ENCODE measurements around the gene EXOSC7. TPM values are rescaled to one million over a fixed set of nuclear protein-coding genes. Genes with fewer than 3 reads are reported as not detected.

EXOSC7 gene
- total and polyA plus RNA-seq, 10 of the 15 experiments (the other 5 are each of a cell fraction or from before 2014, with no cell fraction given), result 58.0 to 193 (median 82.9) TPM

GRCh38 chr3:45048244-45048643, 72.2 kb downstream of the EXOSC7 start:
- Histone ChIP-seq H3K79me2 (ENCODE audit: control insufficient read depth, insufficient read depth, low read length) (no peaks in the 10 kb centered on the region), H3K4me2 (ENCODE audit: control insufficient read depth, insufficient read depth) (no peak overlapping the region), H3K27ac (ENCODE audit: control insufficient read depth, insufficient read depth) (no peak overlapping the region), H3K27me3 (replicated peaks in 1 of 2; ENCODE audit: control insufficient read depth in 2 of 2, insufficient read depth in 2 of 2, low read length in 1 of 2) (no peaks in the 10 kb centered on the region), H3K4me3 (no peak overlapping the region), H4K20me1 (ENCODE audit: control insufficient read depth, insufficient read depth) (no peaks in the 10 kb centered on the region), H3K4me1 (ENCODE audit: control insufficient read depth, insufficient read depth, low read length) (no peaks in the 10 kb centered on the region), H2AFZ (ENCODE audit: control insufficient read depth, low read depth, low read length) (no peak overlapping the region), H3K36me3 (ENCODE audit: control insufficient read depth in 2 of 2, insufficient read depth in 2 of 2, low read length in 1 of 2) (no peaks in the 10 kb centered on the region), H3K9ac (ENCODE audit: control insufficient read depth, insufficient read depth, low read length) (no peak overlapping the region), H3K9me3 (replicated peaks; ENCODE audit: control insufficient read depth, insufficient read depth, low read length) (no peaks in the 10 kb centered on the region)
- RAD21 ChIA-PET (ENCODE audit: unreplicated experiment), result interaction anchor here (0.6 to 1.0 kb wide), 2 partner anchors 11 to 139 kb away, joined by 3 to 5 read pairs; no protein-coding TSS in a partner anchor
- no peak for FAIRE-seq
- in situ Hi-C loops (cut with MboI), result no loop called here
- 16% methylated on average over 4 of the region's 4 CpGs for WGBS (ENCODE audit: insufficient coverage, insufficient replicate concordance, low lambda C conversion rate, missing lambda C conversion rate)
- no peak for DNase-seq (ENCODE audit: low read depth, low spot score)
- no TSS peak for BruUV-seq (replicated peaks)
- CTCF ChIA-PET, result interaction anchor here (1.2 to 16.5 kb wide), 3 partner anchors 7 to 160 kb away, joined by 3 to 416 read pairs (median 282); no protein-coding TSS in a partner anchor
- no peak for ATAC-seq
- intact Hi-C loops (cut with micrococcal nuclease; ENCODE audit: unreplicated experiment), result no loop called here
- TF ChIP-seq SMAD5 (IDR thresholded peaks at IDR 0.05; ENCODE audit: low read depth) (no peak), GATAD2B (conservative IDR thresholded peaks at IDR 0.05; ENCODE audit: low read depth) (no peak), ZSCAN29 (IDR thresholded peaks at IDR 0.05) (no peak)
- SMC1A ChIA-PET (ENCODE audit: uncharacterized antibody, unreplicated experiment), result interaction anchor here (1.2 kb wide), 1 partner anchor 9 kb away, joined by 4 read pairs; no protein-coding TSS in a partner anchor
- POLR2A ChIA-PET, result no interaction called here

DNA sequence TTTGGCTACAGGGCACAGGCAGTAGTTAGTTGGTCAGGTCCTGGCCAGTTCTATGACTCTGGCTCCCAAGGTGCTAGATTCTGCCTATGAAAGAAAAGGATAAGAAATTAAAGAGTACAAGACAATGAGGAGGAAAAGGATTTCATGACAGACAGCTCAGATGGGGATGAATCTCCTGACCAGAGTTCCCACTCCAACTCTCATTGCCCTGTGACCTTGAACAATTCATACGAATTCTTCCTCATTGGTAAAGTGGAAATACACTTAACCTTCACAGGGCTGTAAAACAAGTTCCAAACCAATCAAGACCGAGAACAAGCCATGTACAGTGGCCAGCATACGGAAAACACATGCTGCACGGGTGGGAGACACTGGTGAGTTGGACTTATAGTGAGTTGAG, 73.8 kb downstream of the EXOSC7 start:
- Histone ChIP-seq H3K79me2 (ENCODE audit: control insufficient read depth, insufficient read depth, low read length) (no peaks in the 10 kb centered on the region), H3K4me1 (ENCODE audit: control insufficient read depth, insufficient read depth, low read length) (no peaks in the 10 kb centered on the region), H2AFZ (ENCODE audit: control insufficient read depth, low read depth, low read length) (no peak overlapping the region), H3K9ac (ENCODE audit: control insufficient read depth, insufficient read depth, low read length) (no peak overlapping the region), H4K20me1 (ENCODE audit: control insufficient read depth, insufficient read depth) (no peaks in the 10 kb centered on the region), H3K27ac (ENCODE audit: control insufficient read depth, insufficient read depth) (no peak overlapping the region), H3K27me3 (replicated peaks in 1 of 2; ENCODE audit: control insufficient read depth in 2 of 2, insufficient read depth in 2 of 2, low read length in 1 of 2) (no peaks in the 10 kb centered on the region), H3K9me3 (replicated peaks; ENCODE audit: control insufficient read depth, insufficient read depth, low read length) (no peaks in the 10 kb centered on the region), H3K36me3 (ENCODE audit: control insufficient read depth in 2 of 2, insufficient read depth in 2 of 2, low read length in 1 of 2) (no peaks in the 10 kb centered on the region), H3K4me2 (ENCODE audit: control insufficient read depth, insufficient read depth) (no peak overlapping the region), H3K4me3 (no peak overlapping the region)
- RAD21 ChIA-PET (ENCODE audit: unreplicated experiment), result interaction anchor here (1.4 kb wide), 1 partner anchor 9 kb away, joined by 5 read pairs; no protein-coding TSS in a partner anchor
- in situ Hi-C loops (cut with MboI), result no loop called here
- no peak for FAIRE-seq
- DNase-seq (ENCODE audit: low read depth, low spot score), result no peak
- BruUV-seq (replicated peaks), result no TSS peak
- CTCF ChIA-PET, result interaction anchor here (1.2 to 16.5 kb wide), 3 partner anchors 8 to 158 kb away, joined by 3 to 416 read pairs (median 282); no protein-coding TSS in a partner anchor
- no peak for ATAC-seq
- WGBS (ENCODE audit: insufficient coverage, insufficient replicate concordance, low lambda C conversion rate, missing lambda C conversion rate), result 1% methylated on average over 4 of the region's 4 CpGs
- SMC1A ChIA-PET (ENCODE audit: uncharacterized antibody, unreplicated experiment), result interaction anchor here (0.6 to 2.2 kb wide), 5 partner anchors 9 to 166 kb away, joined by 3 to 12 read pairs (median 3); no protein-coding TSS in a partner anchor
- intact Hi-C loops (cut with micrococcal nuclease; ENCODE audit: unreplicated experiment), result no loop called here
- POLR2A ChIA-PET, result no interaction called here
- no peak for TF ChIP-seq ATF2 (IDR thresholded peaks at IDR 0.05; ENCODE audit: low read length)
- TF ChIP-seq MEF2B (IDR thresholded peaks at IDR 0.05; ENCODE audit: partially characterized antibody, poor library complexity, severe bottlenecking), result no peak
- TF ChIP-seq ZBTB33 (IDR thresholded peaks at IDR 0.05), result no peak
- no peak for TF ChIP-seq NFXL1 (IDR thresholded peaks at IDR 0.05; ENCODE audit: borderline replicate concordance)
- TF ChIP-seq HDAC2 (IDR thresholded peaks at IDR 0.05), result no peak
- TF ChIP-seq CBX5 (IDR thresholded peaks at IDR 0.05; ENCODE audit: low read depth), result no peak
- no peak for TF ChIP-seq KDM1A (IDR thresholded peaks at IDR 0.05; ENCODE audit: borderline replicate concordance)
- TF ChIP-seq RELB (IDR thresholded peaks at IDR 0.05; ENCODE audit: low read depth), result no peak
- TF ChIP-seq YBX1 (IDR thresholded peaks at IDR 0.05), result no peak
- no peak for TF ChIP-seq SREBF2 (IDR thresholded peaks at IDR 0.05; ENCODE audit: low read length)

Data from GM12878 (cell line).